IPS-NIHi11 (cell line): ENCODE data around the gene CCDC12.
A peak's percentile ranks its signal among the peaks of the same experiment; 100 is the strongest.

ENCODE experiments used
- DNase-seq: peaks from one replicate; pipeline ENCODE4 v3.0.0; 2012; ENCODE audit warnings: mixed read lengths, low spot score

CCDC12 gene

DNA sequence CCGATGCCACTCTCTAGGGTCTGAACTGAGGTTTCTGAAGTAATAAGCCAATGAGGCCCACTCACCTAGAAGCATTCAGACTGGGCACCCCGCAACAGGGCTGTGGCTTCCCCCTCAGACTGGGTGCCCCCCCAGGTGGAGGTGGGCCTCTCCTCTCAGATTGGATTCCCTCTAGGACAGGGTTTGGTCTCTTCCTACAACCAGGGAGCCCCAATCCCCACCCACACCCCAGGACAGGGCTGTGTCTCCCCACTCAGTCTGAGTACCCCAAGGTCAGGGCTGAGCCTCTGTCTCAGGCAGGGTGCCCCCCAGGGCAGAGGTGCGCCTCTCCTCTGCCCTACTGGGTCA lies 71.4 kb downstream of the CCDC12 start:
- no peak for DNase-seq

DNA sequence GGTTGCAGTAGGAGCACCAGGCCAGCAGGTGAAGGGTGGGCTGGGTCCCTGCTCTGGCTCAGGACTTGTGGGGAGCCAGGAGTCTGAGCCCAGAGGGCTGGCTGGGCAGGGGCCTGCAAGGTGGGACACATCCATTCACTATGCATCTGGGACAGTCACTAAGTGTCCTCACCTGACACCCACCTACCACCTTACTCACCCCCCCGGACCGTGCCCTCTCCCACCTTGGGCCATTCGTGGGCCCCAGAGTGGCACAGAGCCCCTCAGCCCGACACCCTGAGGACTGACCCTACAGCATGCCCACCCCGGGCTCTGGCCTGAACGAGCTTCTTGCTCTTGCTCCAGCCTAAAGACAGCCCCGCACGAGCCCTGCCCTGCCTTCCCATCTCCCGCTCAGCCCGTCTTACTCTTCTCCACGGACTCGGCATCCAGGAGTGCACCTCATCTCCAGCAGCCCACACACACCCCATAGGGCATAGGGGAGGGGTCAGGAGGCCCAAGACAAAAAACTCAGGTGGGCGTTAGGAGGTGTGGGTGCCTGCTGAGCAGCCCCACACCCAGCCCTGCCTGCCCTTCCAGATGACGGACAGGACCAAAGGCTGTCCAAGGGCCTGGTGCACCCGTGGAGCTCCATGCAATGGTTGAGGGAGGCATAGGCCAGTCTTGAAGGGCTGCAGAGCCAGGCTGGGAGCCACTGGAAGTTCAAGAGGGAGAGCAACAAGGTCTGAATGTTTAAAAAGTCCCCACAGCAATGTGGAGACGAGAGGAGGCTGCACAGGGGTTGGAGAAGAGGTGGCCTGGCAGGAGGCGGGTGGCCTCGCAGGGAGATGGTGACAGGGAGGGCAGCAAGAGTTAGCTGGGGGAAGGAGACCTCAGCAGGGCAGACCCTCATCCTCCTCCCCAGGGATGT lies 72.0 kb downstream of the CCDC12 start:
- DNase-seq: no peak

DNA sequence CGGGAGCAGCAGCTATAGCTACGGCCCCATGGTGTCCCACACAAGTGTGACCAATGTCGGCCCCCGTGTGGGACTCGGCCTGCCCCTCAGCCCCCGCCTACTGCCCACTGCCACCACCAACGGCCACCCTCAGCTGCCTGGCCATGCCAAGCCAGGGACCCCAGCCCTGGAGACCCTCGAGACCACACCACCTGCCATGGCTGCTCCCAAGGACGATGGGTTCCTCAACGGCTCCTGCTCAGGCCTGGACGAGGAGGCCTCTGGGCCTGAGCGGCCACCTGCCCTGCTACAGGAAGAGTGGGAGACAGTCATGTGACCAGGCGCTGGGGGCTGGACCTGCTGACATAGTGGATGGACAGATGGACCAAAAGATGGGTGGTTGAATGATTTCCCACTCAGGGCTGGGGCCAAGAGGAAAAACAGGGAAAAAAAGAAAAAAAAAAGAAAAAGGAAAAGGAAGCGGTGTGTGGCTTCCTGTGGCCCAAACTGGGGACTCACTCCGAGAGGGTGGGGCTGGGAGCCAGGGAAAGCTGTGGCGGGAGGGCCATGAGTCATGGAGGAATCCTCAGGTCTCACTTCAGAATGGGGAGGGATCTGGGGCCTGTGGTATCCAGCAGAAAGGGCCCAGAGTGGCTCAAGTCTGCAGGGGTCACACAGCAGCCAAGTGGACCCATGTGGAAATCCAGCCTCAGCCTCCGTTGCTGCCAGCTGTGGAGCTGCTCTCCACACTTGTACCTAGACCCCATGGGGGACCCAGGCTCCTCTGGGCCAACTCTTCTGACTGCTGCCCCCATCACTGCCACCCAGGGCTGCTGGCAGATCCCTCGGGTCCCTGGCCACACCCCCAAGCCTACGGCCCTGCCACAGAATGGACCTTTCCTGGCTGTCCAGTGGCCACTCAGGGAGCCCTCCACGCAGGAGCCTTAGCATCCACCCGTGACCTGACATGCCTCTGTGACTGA lies 72.9 kb downstream of the CCDC12 start:
- DNase-seq: no peak

DNA sequence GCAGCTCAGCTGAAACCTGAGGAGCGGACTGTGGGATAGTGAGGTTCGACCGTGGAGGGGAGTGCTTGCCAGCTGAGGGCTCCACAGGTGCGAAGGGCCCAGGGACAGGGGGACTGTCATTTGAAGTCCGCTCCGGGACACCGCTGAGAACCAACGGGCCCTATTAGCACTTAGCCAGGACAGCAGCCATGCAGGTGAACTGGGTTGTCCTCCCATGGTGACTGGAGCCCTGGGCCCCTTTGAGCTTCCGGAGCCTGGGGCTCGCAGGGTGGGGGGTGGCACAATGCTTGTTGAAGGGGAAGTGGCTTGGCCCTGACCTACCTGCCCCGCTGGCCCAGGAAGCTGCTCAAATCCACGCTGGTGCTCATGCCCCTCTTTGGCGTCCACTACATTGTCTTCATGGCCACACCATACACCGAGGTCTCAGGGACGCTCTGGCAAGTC lies 74.3 kb downstream of the CCDC12 start:
- DNase-seq: no peak

DNA sequence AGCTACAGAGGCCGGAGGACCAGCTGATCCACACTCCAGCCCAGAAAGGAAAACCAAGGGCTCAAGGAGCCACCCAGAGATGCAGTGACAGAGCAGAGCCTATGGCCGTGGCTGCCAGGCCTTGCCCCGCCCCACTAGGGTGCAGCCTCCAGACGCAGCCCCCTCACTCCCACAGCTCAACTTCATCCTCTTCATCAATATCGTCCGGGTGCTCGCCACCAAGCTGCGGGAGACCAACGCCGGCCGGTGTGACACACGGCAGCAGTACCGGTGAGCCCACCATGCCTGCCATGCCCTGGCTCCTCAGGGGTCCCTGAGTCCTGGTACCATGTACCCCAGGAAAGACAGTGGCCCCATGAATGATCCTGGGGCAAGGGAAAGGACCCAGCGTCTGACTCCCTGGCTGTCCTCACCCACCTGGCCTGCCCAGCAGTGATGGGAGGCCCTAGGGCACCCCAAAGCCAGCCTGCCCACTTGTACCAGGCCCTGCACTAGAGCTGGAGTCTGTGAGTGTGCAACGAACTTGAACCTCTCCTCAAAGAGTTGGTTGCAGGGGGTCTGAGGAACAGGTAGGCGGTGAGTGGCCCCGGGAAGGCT lies 74.9 kb downstream of the CCDC12 start:
- no peak for DNase-seq

DNA sequence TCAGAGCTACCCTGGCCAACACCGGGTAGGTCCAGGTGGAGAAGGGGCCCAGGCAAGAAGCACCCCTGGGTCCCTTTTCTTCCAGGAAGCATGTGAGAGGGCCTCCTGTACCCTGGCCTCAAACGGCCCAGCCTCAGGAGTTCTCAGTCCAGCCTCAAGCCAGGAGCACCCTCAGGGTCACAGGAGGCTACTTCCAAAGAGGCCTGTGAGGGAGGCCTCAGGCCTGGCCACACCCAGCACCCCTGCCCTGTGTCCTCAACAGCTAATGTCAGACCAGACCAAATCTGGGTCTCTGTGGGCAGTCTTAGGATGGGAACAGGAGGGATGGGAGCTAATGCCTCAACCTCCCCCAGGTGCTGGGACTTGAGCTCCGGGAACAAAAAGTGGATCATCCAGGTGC lies 75.5 kb downstream of the CCDC12 start:
- no peak for DNase-seq

DNA sequence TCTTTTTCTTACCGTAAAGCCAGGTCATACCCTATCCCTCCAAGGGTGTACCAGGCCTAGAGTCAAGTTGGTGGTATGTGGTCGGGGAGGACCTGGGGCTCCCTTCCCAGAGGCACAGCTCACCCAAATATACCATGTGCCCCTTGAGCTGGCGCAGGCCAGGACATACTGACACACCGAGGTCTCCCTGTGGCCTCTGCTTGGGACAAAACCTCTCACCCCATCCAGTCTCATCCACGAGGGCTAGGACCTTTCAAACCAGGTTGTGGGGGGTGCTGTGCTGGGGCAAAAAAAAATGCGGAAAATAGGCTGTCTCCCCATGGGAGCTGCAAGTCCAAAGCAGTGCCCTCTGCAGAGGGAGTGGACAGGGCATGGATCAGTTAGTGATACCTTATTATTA lies 76.2 kb downstream of the CCDC12 start:
- no peak for DNase-seq

DNA sequence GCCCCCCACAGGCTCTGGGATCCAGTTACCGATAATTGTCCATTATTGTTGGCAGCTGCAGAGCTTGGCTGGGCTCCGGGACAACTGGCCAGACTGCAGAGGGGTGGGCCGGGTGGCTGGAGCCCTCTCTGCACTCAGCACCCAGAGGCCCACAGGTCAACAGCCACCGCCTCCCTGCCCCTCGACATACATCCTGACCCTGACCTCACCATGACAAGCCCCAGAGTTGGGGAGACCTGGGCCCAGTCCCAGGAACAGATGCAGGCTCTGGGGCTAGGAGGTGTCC lies 76.6 kb downstream of the CCDC12 start:
- no peak for DNase-seq

DNA sequence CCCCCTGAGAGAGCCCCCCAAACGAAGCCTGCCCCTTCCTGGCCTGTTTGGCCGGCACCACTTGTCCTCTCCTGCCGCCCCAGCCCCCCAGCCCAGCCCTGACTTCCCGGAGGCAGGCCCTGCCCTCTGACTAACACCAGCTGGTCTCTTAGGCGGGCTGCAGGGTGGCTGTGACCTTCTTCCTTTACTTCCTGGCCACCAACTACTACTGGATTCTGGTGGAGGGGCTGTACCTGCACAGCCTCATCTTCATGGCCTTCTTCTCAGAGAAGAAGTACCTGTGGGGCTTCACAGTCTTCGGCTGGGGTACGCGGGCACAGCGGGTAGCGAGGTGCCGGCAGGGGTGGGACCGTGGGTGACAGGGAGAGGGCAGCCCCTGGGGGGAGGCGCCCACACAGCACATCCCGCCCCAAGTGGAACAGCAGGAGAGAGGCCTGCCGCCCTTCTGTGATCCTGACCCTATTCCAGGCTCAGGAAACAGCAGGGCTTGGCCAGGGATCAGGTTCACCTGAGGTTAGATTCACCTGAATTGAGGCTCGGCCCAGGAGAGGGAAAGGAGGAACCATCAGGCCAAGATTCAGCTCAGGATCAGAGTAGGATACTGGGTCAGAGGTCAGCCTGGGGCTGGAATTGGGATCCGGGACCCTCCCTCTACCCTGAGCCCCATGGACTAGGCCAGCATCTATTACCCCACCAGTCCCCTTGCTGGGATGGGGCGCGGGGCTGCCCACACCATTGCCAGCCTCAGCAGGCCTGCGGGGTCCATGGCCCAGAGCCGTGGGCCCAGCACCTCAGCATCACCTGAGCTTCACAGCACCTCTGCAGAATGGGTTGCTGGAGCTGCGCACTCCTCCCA lies 77.2 kb downstream of the CCDC12 start:
- no peak for DNase-seq

DNA sequence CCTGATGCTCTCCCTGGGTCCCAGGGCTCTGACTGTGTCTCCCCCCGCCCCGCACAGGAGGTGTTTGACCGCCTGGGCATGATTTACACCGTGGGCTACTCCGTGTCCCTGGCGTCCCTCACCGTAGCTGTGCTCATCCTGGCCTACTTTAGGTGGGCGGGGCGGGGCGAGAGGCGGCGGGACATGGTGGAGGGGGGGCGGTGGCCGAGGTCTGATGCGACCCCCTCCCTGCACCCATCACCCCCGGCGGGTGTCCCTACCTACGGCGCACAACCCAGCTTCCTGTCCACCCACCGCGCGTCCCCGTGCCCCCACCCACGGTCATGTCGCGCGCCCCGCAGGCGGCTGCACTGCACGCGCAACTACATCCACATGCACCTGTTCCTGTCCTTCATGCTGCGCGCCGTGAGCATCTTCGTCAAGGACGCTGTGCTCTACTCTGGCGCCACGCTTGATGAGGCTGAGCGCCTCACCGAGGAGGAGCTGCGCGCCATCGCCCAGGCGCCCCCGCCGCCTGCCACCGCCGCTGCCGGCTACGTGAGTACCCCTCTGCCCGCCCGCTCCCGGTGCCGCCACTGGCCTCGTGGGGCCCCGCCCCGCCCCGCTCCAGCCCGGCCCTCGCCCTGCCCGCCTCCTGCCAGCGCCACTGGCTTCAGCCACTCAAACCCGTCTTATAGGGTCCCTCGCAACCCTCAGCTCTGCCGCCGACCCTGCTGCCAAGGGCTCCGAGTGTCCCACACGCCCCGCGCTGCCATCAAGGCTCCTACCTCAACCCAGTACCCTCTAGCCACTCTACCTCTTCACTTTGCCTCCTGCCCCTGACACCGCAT lies 78.0 kb downstream of the CCDC12 start:
- peak; percentile 63 for DNase-seq

DNA sequence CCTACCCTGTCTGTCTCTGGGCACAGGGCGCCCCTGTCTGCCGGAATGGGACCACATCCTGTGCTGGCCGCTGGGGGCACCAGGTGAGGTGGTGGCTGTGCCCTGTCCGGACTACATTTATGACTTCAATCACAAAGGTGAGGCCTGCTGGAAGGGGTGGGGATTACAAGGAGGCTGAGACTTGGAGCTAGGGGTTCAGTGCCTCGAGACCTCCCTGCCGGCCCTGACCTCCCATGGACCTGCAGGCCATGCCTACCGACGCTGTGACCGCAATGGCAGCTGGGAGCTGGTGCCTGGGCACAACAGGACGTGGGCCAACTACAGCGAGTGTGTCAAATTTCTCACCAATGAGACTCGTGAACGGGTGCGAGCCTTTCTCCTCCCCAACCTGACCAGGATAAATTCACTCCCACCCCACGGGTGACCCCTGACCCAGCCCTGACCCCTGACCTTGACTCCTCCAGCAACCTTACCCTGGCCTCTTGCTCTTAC lies 78.7 kb downstream of the CCDC12 start:
- DNase-seq: no peak

DNA sequence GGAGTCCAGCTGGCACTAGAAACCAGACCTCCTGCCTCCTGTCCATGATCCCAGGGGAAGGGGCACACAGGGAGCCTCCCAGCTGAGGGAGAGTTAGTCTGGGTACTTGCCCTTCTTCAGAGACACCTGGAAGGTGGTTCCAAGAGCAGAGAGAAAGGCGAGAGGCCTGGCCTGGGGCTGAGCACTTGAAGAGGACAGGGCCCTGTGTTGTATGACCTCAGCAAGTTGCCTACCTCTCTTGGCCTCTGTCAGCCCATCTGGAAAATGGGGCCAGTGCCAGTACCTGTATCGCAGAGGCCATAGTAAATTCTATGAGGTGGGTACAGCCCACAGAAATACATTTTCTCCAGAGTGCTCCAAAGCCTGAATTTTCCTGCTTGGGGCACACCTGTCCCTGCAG lies 79.5 kb downstream of the CCDC12 start:
- no peak for DNase-seq

DNA sequence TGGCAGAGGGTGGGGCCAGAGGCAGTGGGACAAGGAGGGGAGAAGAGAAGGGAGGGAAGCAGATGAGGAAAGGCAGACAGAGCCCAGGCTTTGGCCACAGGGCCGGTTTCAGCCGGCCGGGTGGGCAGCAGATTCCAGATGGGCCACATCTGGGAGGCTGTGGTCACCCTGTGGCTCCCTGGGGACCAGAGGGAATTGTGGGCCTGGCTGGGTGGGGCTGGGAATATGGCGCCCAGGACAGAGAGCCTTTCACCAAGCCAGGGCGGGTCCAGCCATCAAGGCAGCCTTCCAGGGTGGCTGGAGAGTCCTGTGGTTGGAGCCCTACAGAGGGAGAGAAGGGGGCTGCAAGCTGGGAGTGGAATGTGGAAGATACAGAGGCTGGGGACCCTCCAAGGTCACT lies 80.2 kb downstream of the CCDC12 start:
- DNase-seq: no peak

DNA sequence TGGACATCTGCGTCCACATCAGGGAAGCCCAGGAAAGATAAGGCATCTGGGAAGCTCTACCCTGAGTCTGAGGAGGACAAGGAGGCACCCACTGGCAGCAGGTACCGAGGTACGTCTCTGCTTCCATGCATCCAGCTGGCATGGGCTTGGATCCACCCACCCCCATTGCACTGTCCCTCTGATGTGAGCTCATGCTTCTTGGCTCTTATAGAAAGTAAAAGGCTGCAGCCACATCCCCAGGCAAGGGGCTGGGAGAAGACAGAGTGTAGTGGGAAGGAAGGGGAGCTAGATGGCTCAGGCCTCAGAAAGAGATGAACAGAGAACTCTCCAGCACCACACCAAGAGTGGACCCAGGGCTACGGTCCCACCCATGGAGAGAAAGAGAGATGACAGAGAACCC lies 80.8 kb downstream of the CCDC12 start:
- no peak for DNase-seq

DNA sequence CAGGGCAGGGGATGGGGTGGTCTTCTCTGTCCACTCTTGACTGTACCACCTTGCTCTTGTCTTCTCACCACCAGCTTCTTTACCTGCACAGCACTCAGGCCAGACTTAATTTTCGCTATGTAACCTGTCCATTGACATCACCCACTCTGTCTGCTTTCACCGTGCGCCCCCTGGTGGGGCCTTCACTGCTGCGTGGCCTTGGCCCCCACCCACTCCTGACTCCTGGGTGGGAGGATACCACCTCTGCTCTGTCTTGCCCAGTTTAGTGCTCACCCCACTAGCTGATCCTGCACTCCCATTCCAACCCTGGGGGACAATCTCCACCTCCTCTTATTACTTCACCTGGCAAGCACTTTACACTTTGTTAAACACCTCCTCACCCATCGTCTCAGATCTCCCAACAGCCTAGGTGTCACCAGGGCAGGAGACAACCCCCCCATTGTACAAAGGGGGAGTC lies 81.3 kb downstream of the CCDC12 start:
- peak; percentile 66 for DNase-seq

DNA sequence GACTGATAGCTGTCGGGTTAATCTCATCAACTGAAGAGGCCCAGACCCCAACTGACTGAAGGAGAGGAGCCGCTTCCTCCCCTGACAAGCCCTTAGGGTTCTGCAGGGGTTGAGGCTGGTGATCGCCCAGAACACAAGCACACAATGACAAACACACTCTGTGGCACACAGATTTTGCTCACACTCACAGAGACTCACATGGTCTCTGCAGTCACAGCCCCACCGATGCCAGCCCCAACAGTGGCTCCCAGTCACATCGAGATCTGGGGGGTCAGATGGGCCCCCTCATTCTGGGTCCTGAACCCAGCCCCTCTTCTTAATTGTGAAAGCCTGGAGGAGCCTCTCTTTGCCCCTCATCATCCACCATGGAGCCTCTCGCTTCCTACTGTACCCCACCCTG lies 82.3 kb downstream of the CCDC12 start:
- DNase-seq: no peak

DNA sequence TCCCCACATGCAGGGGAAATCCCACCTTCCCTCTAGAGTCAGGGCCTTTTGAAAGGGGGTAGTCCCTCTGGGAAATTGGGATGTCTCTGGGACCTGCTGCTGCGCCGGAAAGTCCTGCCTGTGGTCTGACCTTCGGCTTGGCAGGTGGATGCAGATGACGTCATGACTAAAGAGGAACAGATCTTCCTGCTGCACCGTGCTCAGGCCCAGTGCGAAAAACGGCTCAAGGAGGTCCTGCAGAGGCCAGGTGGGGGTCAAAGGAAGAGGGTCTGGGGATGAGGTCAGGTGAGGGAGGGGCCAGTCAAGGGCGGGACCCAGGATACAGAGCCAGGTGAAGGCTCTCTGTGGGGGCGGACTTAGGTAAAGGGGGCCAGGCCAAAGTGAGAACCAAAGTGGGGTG lies 82.8 kb downstream of the CCDC12 start:
- no peak for DNase-seq

DNA sequence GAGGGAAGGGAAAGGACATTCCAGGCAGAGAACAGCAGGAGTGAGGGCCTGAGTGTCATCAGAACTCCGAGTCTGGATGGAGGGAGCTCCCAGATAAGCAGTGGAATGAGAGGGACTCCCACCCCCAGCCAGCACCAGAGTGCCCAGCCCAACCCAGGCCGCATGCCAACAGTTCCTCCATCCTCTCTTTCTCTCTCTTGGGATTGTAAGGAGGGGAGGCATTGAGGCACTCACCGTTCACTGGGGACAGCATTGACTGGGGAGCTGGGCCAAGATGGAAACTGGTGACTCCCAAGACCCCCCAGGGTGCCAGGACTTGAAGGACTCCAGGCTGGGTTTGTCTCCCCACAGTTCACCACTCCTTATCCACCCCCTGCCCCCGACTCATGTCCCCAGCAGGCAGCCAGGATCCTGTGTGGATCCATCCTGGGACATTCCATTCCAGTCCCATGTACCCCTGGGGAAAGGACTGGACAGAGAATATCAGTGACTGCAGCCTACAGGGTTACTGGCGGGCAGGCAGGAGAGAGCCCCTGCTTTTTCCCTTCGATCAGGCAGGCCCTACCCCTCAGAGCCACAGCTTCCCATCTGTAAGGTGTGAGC lies 83.3 kb downstream of the CCDC12 start:
- DNase-seq: no peak

DNA sequence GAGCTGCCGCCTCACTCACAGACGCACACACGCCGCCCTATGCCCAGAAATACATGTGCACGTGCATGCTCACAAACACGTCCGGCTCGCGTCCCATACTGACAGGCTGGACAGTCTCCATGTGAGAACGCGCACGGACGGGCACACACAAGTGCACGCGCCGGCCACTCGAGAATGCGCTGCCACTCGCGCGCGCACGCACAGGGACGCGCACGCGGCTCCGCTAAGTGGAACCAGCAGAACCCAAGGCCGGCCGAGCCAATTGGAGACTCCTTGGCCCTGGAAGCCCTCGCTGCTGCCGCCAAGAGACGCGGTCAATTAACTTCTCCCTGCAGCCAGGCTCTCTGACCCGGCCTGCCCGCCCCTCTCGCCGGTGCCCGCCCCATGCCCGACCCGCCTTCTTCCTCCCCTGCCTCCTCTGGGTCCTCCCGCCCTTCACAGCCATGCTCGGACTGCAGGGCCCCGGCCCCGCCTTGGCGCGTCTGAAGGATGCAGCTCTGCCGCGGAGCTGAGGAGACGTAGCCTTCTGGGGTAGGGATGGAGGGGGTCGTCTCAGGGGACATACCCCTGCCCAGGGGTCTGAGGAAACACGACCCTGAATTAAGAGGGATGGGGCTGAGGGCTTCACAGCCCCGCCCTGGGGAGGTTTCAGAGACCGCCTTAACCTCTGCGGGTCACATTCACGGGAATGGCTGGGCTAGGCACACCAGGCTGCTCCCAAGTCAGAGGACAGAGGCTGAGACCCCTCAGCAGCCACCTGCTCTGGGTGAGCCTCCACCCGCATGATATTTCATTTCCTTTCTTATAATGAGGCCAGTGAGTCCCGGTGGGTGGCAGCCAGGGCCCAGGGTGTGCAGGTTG lies 84.0 kb downstream of the CCDC12 start:
- peak; percentile 96 for DNase-seq
